Progenitor cell of endocrine pancreas (in vitro differentiated cells): Measurements from ENCODE around the gene SDS. TPM values are rescaled to one million over a fixed set of nuclear protein-coding genes. Genes with fewer than 3 reads are reported as not detected.

ENCODE experiments used
- DNase-seq: peaks from one replicate; pipeline ENCODE4 v3.0.0; 2021; ENCODE audit warnings: low spot score; ENCODE audit not compliant: unreplicated experiment
- H3K27ac Mint-ChIP-seq: 2 replicates; pipeline ENCODE4 v1.8.0; 2021; ENCODE audit warnings: mild to moderate bottlenecking, moderate library complexity, mixed read lengths
- H3K27me3 Mint-ChIP-seq: 2 replicates; pipeline ENCODE4 v1.8.0; 2021; ENCODE audit warnings: mixed read lengths
- H3K36me3 Mint-ChIP-seq: 2 replicates; pipeline ENCODE4 v1.8.0; 2022; ENCODE audit warnings: mixed read lengths; ENCODE audit not compliant: insufficient read depth
- H3K4me1 Mint-ChIP-seq: 2 replicates; pipeline ENCODE4 v1.8.0; 2021; ENCODE audit warnings: low read depth, mixed read lengths
- H3K4me3 Mint-ChIP-seq: 2 replicates; pipeline ENCODE4 v1.8.0; 2021; ENCODE audit warnings: low read depth, mild to moderate bottlenecking, moderate library complexity, mixed read lengths
- H3K9me3 Mint-ChIP-seq: 2 replicates; pipeline ENCODE4 v1.8.0; 2021; ENCODE audit warnings: low read depth, mixed read lengths
- CTCF ChIP-seq: fragments of 200-600 bp; sonication (generic); IDR thresholded peaks from one replicate; pipeline ENCODE4 v1.5.0; 2021; ENCODE audit warnings: antibody characterized with exemption, mild to moderate bottlenecking; ENCODE audit not compliant: unreplicated experiment
- total RNA-seq: library from RNA; stranded (reverse); gene quantifications from 2 replicates; pipeline ENCODE4 v1.2.1, GENCODE V29; 2021

Gene SDS
- total RNA-seq, 1 donor from 2014 or later = not detected

GRCh38 chr12:113436993-113437728, 33.5 kb upstream of the SDS start:
- no peak for TF ChIP-seq CTCF
- Mint-ChIP-seq H3K4me1 (peaks cover 23% of the 10 kb centered on the region), H3K27ac (no peak overlapping the region), H3K27me3 (peaks cover 13% of the 10 kb centered on the region), H3K4me3 (no peak overlapping the region), H3K36me3 (no peaks in the 10 kb centered on the region), H3K9me3 (no peaks in the 10 kb centered on the region)
- no peak for DNase-seq

- Mint-ChIP-seq H3K4me1 (peaks cover 18% of the 10 kb centered on the region), H3K9me3 (no peaks in the 10 kb centered on the region), H3K36me3 (no peaks in the 10 kb centered on the region), H3K4me3 (no peak overlapping the region), H3K27ac (no peak overlapping the region), H3K27me3 (peaks cover 13% of the 10 kb centered on the region)
- DNase-seq = no peak
- no peak for TF ChIP-seq CTCF
Measured at GRCh38 chr12:113436586-113436985, 32.9 kb upstream of the SDS start.

GRCh38 chr12:113435367-113435766, 31.7 kb upstream of the SDS start:
- TF ChIP-seq CTCF = no peak
- Mint-ChIP-seq H3K4me3 (no peak overlapping the region), H3K27me3 (peaks cover 17% of the 10 kb centered on the region), H3K36me3 (peaks cover 1% of the 10 kb centered on the region), H3K4me1 (peaks cover 6% of the 10 kb centered on the region), H3K27ac (no peak overlapping the region), H3K9me3 (no peaks in the 10 kb centered on the region)
- no peak for DNase-seq

- no peak for TF ChIP-seq CTCF
- Mint-ChIP-seq H3K27me3 (peaks cover 14% of the 10 kb centered on the region), H3K36me3 (peaks cover 4% of the 10 kb centered on the region), H3K27ac (no peak overlapping the region), H3K4me1 (no peaks in the 10 kb centered on the region), H3K4me3 (no peak overlapping the region), H3K9me3 (peaks cover 3% of the 10 kb centered on the region)
- DNase-seq = no peak
Measured at GRCh38 chr12:113432986-113433385, 29.3 kb upstream of the SDS start.

GRCh38 chr12:113428482-113428881, 24.8 kb upstream of the SDS start:
- H3K4me1 Mint-ChIP-seq = peaks cover 1% of the 10 kb centered on the region
- peaks cover 3% of the 10 kb centered on the region for H3K9me3 Mint-ChIP-seq
- no peak for DNase-seq
- H3K4me3 Mint-ChIP-seq = no peak overlapping the region
- peaks cover 17% of the 10 kb centered on the region for H3K27me3 Mint-ChIP-seq
- H3K36me3 Mint-ChIP-seq = peaks cover 4% of the 10 kb centered on the region
- H3K27ac Mint-ChIP-seq = no peak overlapping the region
- no peak for TF ChIP-seq CTCF
